NCI-H2081 treated with DMSO at 0.1 percent for 48 hours (cell line): ENCODE data around the gene TMEM119.
A peak's percentile ranks its signal among the peaks of the same experiment; 100 is the strongest.
"Not testable (repeated sequence)": the region's sequence is repeated elsewhere in the genome, so short reads cannot be mapped to it uniquely, and the experiment has no call there.

Source experiments
- DNase-seq: peaks from one replicate; lab custom pipeline; 2025; lab: John Stamatoyannopoulos, UW

TMEM119 gene

GRCh38 chr12:108565146-108565545 lies 32.7 kb downstream of the TMEM119 start:
- no peak for DNase-seq

- DNase-seq: no peak
Observed at GRCh38 chr12:108564724-108565123, 33.2 kb downstream of the TMEM119 start.

GRCh38 chr12:108563804-108564151 lies 34.1 kb downstream of the TMEM119 start:
- no peak for DNase-seq

GRCh38 chr12:108563136-108563803 lies 34.6 kb downstream of the TMEM119 start:
- peak; percentile 39 for DNase-seq

GRCh38 chr12:108562348-108563135 lies 35.3 kb downstream of the TMEM119 start, which contains the start of gene ISCU:
TSS of gene ISCU (plus strand) at chr12:108562596. CDS start at chr12:108562623, 27 bp downstream.
- peak; percentile 83 for DNase-seq

- no peak for DNase-seq
Observed at GRCh38 chr12:108561852-108562347, 36.0 kb downstream of the TMEM119 start.

GRCh38 chr12:108560752-108561719 lies 36.8 kb downstream of the TMEM119 start, which contains the start of gene SART3:
TSS of gene SART3 (minus strand) at chr12:108561173. CDS start at chr12:108561154, 19 bp downstream.
- DNase-seq: peak; percentile 85

GRCh38 chr12:108560321-108560721 lies 37.6 kb downstream of the TMEM119 start:
- no peak for DNase-seq

GRCh38 chr12:108559748-108560147 lies 38.1 kb downstream of the TMEM119 start:
- no peak for DNase-seq

- DNase-seq: no peak
Observed at GRCh38 chr12:108559007-108559655, 38.8 kb downstream of the TMEM119 start.

- DNase-seq: not testable (repeated sequence)
Observed at GRCh38 chr12:108555383-108555782, 42.5 kb downstream of the TMEM119 start.

GRCh38 chr12:108553799-108554198 lies 44.1 kb downstream of the TMEM119 start:
- no peak for DNase-seq

- no peak for DNase-seq
Observed at GRCh38 chr12:108551535-108551934, 46.3 kb downstream of the TMEM119 start.

GRCh38 chr12:108548954-108549521 lies 48.8 kb downstream of the TMEM119 start:
- no peak for DNase-seq

GRCh38 chr12:108547686-108548085 lies 50.2 kb downstream of the TMEM119 start:
- no peak for DNase-seq

GRCh38 chr12:108543652-108544051 lies 54.2 kb downstream of the TMEM119 start:
- no peak for DNase-seq

- DNase-seq: no peak
Observed at GRCh38 chr12:108542320-108542719, 55.6 kb downstream of the TMEM119 start.
